ENCODE data around the gene CCSER1. TPM values are rescaled to one million over a fixed set of nuclear protein-coding genes. Genes with fewer than 3 reads are reported as not detected.

Gene CCSER1
- total and polyA plus RNA-seq, 4 donors = 0.18 to 2.3 (median 1.2) TPM

GRCh38 chr4:90542216-90542615 is 415.0 kb downstream of the CCSER1 start:
- DNase-seq (ENCODE audit: low spot score) = no peak
- H3K9me3 ChIP-seq (ENCODE audit: control insufficient read depth in 4 of 4, low read length in 3 of 4) = no peaks in the 10 kb centered on the region
- 91% methylated on average over 4 of the region's 4 CpGs for WGBS
- TF ChIP-seq, protein P1, sequence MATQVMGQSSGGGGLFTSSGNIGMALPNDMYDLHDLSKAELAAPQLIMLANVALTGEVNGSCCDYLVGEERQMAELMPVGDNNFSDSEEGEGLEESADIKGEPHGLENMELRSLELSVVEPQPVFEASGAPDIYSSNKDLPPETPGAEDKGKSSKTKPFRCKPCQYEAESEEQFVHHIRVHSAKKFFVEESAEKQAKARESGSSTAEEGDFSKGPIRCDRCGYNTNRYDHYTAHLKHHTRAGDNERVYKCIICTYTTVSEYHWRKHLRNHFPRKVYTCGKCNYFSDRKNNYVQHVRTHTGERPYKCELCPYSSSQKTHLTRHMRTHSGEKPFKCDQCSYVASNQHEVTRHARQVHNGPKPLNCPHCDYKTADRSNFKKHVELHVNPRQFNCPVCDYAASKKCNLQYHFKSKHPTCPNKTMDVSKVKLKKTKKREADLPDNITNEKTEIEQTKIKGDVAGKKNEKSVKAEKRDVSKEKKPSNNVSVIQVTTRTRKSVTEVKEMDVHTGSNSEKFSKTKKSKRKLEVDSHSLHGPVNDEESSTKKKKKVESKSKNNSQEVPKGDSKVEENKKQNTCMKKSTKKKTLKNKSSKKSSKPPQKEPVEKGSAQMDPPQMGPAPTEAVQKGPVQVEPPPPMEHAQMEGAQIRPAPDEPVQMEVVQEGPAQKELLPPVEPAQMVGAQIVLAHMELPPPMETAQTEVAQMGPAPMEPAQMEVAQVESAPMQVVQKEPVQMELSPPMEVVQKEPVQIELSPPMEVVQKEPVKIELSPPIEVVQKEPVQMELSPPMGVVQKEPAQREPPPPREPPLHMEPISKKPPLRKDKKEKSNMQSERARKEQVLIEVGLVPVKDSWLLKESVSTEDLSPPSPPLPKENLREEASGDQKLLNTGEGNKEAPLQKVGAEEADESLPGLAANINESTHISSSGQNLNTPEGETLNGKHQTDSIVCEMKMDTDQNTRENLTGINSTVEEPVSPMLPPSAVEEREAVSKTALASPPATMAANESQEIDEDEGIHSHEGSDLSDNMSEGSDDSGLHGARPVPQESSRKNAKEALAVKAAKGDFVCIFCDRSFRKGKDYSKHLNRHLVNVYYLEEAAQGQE (IDR thresholded peaks at IDR 0.05) = no peak
- TF ChIP-seq HNF4G (IDR thresholded peaks at IDR 0.05) (no peak), JUND (IDR thresholded peaks at IDR 0.05) (no peak), ZBTB33 (IDR thresholded peaks at IDR 0.05) (no peak), NR2F2 (IDR thresholded peaks at IDR 0.05) (no peak), SP1 (IDR thresholded peaks at IDR 0.05) (no peak), RAD21 (IDR thresholded peaks at IDR 0.05) (no peak)
- TF ChIP-seq, protein P2, sequence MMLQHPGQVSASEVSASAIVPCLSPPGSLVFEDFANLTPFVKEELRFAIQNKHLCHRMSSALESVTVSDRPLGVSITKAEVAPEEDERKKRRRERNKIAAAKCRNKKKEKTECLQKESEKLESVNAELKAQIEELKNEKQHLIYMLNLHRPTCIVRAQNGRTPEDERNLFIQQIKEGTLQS (IDR thresholded peaks at IDR 0.05) = no peak
- no peak overlapping the region for H3K4me3 ChIP-seq (ENCODE audit: low read depth in 1 of 3, low read length in 3 of 3)
- no peak overlapping the region for H3K9ac ChIP-seq (ENCODE audit: low read depth in 1 of 2, low read length in 2 of 2)
- H3K27me3 ChIP-seq (ENCODE audit: control insufficient read depth in 4 of 4, insufficient read depth in 4 of 4, low read length in 3 of 4) = no peaks in the 10 kb centered on the region
- no peaks in the 10 kb centered on the region for H3K36me3 ChIP-seq (ENCODE audit: control insufficient read depth in 4 of 4, insufficient read depth in 3 of 4, low read depth in 1 of 4, low read length in 3 of 4)
- H3K4me1 ChIP-seq (ENCODE audit: control insufficient read depth in 4 of 4, insufficient read depth in 4 of 4, low read length in 3 of 4) = no peaks in the 10 kb centered on the region
- no peak overlapping the region for H3K27ac ChIP-seq (ENCODE audit: low read depth in 1 of 2, low read length in 2 of 2)

DNA sequence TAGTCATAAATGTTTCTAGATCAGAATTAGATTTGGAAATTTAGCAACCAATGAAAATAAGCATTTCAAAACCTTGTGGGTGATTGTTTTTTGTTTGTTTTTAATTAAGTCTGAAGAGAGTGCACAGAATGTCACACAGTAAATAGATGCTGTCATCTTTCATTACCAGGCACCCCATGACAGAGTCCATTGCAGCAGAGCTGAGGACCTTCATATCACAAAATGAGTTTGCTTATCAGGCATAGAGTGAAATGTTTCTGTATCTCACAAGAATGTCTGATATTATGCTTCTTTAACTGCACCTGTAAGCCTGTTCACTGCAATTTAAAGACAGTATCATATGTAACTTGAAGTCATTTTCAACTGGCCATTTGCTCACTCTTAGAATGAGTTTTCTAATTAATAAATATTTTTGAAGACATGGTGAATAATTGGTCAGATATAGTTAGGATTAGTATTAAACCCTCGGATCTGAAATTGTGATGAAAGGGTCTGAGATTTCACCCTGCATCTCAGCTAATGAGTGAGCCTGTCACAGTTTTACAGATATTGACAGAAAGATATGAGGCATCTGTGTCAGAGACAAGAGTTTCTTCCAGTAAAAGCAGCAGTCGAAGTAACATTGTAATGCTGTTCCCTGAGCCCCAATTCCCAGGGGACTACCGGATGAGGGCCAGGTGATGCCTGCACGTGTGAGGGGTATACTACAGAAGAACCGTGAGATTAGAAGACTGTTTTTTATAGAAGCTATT is 416.4 kb downstream of the CCSER1 start:
- TF ChIP-seq FOXA2 (IDR thresholded peaks at IDR 0.05) (no peak), YY1 (IDR thresholded peaks at IDR 0.05) (no peak), JUND (IDR thresholded peaks at IDR 0.05) (no peak), RAD21 (IDR thresholded peaks at IDR 0.05) (no peak)
- no peaks in the 10 kb centered on the region for H3K27me3 ChIP-seq (ENCODE audit: control insufficient read depth in 4 of 4, insufficient read depth in 4 of 4, low read length in 3 of 4)
- 79% methylated on average over 5 of the region's 5 CpGs for WGBS
- no peak overlapping the region for H3K4me3 ChIP-seq (ENCODE audit: low read depth in 1 of 3, low read length in 3 of 3)
- DNase-seq (ENCODE audit: low spot score) = no peak
- no peaks in the 10 kb centered on the region for H3K4me1 ChIP-seq (ENCODE audit: control insufficient read depth in 4 of 4, insufficient read depth in 4 of 4, low read length in 3 of 4)
- no peaks in the 10 kb centered on the region for H3K36me3 ChIP-seq (ENCODE audit: control insufficient read depth in 4 of 4, insufficient read depth in 3 of 4, low read depth in 1 of 4, low read length in 3 of 4)
- no peaks in the 10 kb centered on the region for H3K9me3 ChIP-seq (ENCODE audit: control insufficient read depth in 4 of 4, low read length in 3 of 4)
- H3K9ac ChIP-seq (ENCODE audit: low read depth in 1 of 2, low read length in 2 of 2) = no peak overlapping the region
- H3K27ac ChIP-seq (ENCODE audit: low read depth in 1 of 2, low read length in 2 of 2) = no peak overlapping the region

- whole genome bisulfite sequencing = 79% methylated on average over 2 of the region's 2 CpGs
- DNase-seq (ENCODE audit: low spot score) = no peak
- TF ChIP-seq MAX (IDR thresholded peaks at IDR 0.05) (no peak), RAD21 (IDR thresholded peaks at IDR 0.05) (no peak), HNF4G (IDR thresholded peaks at IDR 0.05) (no peak), HNF4A (conservative IDR thresholded peaks at IDR 0.05) (no peak), TAF1 (conservative IDR thresholded peaks at IDR 0.05) (no peak), FOXA2 (IDR thresholded peaks at IDR 0.05) (no peak), NR2F2 (IDR thresholded peaks at IDR 0.05) (no peak), EGR1 (IDR thresholded peaks at IDR 0.05; ENCODE audit: low read depth in 2 of 2) (no peak), GABPA (IDR thresholded peaks at IDR 0.05 in 1 of 2, conservative IDR thresholded peaks at IDR 0.05 in 1 of 2) (no peak), FOXA1 (IDR thresholded peaks at IDR 0.05) (no peak), SP1 (IDR thresholded peaks at IDR 0.05) (no peak)
- TF ChIP-seq, protein P1 (IDR thresholded peaks at IDR 0.05) = no peak
Measured at GRCh38 chr4:90544532-90545045, 417.4 kb downstream of the CCSER1 start.

More at GRCh38 chr4:90544532-90545045, 417.4 kb downstream of the CCSER1 start:
- H3K9ac ChIP-seq (ENCODE audit: low read depth in 1 of 2, low read length in 2 of 2) = no peak overlapping the region
- no peak overlapping the region for H3K4me3 ChIP-seq (ENCODE audit: low read depth in 1 of 3, low read length in 3 of 3)
- H3K4me1 ChIP-seq (ENCODE audit: control insufficient read depth in 4 of 4, insufficient read depth in 4 of 4, low read length in 3 of 4) = no peaks in the 10 kb centered on the region
- H3K9me3 ChIP-seq (ENCODE audit: control insufficient read depth in 4 of 4, low read length in 3 of 4) = no peaks in the 10 kb centered on the region
- H3K27me3 ChIP-seq (ENCODE audit: control insufficient read depth in 4 of 4, insufficient read depth in 4 of 4, low read length in 3 of 4) = no peaks in the 10 kb centered on the region
- no peak overlapping the region for H3K27ac ChIP-seq (ENCODE audit: low read depth in 1 of 2, low read length in 2 of 2)
- no peaks in the 10 kb centered on the region for H3K36me3 ChIP-seq (ENCODE audit: control insufficient read depth in 4 of 4, insufficient read depth in 3 of 4, low read depth in 1 of 4, low read length in 3 of 4)

Data from liver (tissue), 9 donors.